Left renal pelvis (tissue), 4 donors: Measurements from ENCODE around the gene CDT1. TPM values are rescaled to one million over a fixed set of nuclear protein-coding genes. Genes with fewer than 3 reads are reported as not detected.

Experiments
- DNase-seq, 4 donors: peaks; one replicate each; pipeline ENCODE4 v3.0.0-alpha.2; 2013; ENCODE audit warnings: low read depth in 4 of 4, low spot score in 3 of 4
- polyA plus RNA-seq, 4 donors: library from polyadenylated mRNA; unstranded; fragments of 120-200 nt; gene quantifications; one replicate each; pipeline ENCODE4 v1.2.1, GENCODE V29; 2013; ENCODE audit not compliant: insufficient read length in 4 of 4

CDT1 gene
- polyA plus RNA-seq, 4 donors = 9.8 to 20.9 (median 12.0) TPM

- no peak for DNase-seq
Observed at GRCh38 chr16:88804173-88804551, 573 bp downstream of the CDT1 start.

DNA sequence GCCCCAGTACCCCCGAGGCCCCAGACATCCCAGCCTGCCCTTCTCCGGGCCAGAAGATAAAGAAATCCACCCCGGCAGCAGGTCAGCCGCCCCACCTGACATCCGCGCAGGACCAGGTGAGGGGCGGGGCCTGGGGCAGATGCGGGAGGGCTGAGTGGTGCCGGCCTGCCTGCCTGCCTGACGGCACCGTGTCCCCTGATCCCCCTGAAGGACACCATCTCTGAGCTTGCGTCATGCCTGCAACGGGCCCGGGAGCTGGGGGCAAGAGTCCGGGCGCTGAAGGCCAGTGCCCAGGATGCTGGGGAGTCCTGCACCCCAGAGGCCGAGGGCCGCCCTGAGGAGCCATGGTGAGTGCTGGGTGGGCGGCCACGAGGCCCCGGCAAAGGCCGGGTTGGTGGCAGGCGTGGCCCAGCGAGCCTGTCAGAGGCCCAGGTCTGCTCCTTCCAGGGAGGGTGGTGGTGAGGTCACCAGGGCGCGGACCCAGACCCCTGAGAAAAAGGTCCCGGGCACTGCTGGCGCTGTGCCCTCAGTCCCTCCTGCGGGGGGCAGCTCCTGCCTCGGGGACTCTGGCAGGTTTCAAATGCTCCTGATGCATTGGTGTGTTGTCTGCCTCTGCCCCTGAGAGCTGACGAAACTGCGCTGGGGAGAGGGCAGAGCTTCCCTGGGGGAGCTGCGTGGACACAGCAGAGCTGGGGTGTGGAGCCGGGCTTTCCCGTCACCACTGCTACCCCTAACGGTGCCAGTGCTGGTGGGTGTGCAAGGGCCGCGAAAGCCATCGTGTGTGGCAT is 1.2 kb downstream of the CDT1 start:
- no peak for DNase-seq

DNA sequence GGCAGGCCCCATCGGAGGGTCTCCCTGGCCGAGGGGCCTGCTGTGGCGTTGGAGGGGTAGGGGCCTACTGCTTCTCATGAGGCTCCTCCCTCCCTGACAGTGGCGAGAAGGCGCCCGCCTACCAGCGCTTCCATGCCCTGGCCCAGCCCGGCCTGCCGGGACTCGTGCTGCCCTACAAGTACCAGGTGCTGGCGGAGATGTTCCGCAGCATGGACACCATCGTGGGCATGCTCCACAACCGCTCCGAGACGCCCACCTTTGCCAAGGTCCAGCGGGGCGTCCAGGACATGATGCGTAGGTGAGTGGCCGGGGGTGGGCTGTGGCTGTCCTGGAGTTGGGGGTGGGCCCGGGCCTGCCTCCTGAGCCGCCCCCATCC is 1.7 kb downstream of the CDT1 start:
- DNase-seq = no peak

DNA sequence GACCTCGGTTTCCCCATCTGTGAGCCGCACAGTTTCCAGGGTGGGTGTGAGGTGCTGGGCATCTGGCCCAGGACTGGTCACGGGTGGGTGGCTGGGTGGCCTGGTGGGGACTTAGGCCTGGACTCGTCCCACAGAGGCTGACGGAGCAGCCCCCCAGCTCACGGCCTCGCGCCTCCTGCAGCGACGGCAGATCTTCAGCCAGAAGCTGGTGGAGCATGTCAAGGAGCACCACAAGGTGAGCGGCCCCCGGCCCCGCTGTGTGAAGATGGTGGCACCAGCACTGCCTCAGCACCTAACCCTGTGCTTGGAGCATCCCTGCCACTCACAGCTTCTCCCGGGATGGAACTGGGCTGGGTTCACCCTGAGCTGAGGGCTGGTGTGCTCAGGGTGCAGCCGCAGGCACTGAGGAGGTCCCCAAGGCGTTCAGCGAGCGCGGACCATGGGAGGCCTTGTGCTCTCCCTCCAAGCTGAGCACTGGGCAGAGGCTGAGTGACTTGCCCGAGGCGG is 2.4 kb downstream of the CDT1 start:
- no peak for DNase-seq

GRCh38 chr16:88806491-88807111 is 3.0 kb downstream of the CDT1 start:
- no peak for DNase-seq

GRCh38 chr16:88807142-88807625 is 3.6 kb downstream of the CDT1 start:
- DNase-seq = no peak

DNA sequence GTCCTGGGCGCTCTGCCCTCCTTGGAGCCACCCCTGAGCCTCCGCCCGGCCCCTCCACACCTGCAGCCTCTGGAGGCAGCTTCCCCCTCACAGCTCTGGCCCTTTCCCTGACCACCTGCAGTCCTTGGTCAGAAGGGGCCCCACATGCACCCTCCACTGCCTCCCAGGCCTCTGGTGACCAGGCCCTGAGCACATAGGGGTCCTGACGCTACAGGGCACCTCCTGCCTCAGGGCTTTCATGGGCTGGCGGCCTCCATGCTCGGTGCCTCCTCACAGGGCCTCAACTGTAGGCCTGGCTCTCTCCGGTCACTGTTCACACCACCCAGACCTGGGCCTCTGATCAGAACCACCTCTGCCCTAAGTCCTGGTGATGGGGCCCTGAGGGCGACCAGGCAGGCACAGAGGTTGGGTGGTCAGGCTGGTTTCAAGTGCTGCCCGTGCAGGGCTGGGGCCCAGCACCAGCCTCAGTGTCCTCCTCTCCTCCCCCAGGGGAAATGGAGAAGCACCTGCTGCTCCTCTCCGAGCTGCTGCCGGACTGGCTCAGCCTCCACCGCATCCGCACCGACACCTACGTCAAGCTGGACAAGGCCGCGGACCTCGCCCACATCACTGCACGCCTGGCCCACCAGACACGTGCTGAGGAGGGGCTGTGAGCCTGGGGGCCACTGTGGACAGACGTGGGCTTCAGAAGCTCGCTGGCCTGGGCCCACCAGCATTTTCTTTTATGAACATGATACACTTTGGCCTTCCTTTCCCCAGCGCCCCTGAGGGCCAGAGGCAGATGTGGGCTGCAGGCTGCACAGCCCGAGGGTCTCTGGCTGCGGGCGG is 4.3 kb downstream of the CDT1 start:
- DNase-seq = no peak

DNA sequence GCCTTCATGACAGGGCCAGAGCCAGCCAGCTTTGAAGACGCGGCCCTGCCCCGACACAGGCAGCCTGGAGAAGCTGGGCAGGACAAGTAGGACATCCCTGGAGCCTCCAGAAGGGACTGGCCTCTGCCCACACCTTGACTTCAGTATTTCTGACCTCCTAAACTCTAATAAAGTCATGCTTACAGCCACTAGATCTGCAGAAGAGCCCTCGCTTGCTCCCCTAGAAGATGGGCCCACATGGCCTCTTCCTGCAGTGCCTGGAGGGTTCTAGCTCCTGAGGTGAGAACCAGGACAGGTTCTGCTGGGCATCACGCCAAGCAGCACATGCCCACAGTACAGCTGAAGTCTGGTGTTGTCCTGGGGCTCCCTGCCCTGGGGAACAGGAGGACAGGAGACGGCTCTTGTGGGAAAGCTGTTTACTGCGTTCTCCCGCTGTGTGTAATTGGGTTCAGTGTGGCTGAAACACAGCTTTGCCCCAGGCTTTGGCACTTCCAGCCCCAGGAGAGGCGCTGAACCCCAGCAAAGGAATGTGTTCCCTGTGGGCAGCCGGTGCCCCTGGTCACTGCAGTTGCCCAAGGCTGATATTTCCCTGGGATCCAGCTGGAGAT is 5.6 kb downstream of the CDT1 start:
- no peak for DNase-seq

DNA sequence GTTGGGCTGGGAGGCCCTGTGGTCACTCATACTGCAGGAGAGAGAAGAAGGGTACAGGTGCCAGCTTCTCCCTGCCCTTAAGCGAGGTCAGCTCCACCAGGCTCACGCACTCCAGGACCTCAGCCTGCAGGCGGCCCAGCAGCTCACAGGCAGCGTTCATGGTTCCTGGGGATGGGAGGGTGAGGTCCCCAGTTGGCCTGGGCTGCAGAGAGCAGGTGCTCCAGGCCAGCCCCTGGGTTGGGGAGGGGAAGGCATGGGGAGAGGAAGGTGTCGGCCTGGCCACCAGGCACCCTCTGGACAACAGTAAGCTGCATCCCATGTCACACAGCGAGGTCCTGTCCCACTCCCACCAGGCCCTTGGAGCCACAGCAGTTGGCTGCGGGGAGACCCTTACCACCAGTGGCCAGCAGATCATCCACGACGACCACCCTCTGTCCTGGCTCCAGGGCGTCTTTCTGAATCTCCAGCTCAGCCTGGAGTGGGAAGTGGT is 6.1 kb downstream of the CDT1 start:
- DNase-seq = no peak

DNA sequence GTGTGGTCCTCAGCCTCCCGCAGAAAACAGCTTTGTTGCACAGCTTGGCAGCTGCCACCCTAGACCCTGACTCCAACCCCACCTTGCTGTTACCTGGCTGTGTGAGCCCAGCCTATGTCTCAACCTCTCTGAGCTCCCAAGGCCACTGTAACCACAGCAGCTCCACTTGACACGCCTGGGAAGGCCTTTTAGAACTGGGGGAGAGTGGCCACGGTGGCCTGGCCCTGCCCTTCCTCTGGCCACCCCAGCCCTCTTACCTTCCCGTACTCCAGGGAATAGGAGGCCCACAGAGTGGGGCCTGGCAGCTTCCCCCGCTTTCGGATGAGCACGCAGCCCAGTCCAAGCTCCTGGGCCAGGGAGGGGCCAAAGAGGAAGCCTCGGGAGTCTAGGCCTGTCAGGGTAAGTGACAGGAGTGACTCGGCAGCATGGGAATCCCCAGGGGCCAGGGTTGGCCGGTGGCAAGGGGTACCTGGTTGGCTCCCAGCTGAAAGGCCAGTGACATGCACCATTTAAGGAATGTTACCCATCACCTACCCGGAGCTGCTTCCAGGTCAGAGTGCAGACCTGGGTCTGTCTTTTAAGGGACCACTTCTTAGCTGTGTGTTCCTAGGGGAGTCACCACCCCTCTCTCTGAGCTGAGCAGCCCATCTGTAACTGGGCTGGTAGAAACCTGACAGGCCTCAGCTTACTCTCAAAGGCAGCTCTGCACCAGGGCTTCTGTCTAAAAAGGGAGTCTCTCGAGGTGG is 6.8 kb downstream of the CDT1 start:
- no peak for DNase-seq

DNA sequence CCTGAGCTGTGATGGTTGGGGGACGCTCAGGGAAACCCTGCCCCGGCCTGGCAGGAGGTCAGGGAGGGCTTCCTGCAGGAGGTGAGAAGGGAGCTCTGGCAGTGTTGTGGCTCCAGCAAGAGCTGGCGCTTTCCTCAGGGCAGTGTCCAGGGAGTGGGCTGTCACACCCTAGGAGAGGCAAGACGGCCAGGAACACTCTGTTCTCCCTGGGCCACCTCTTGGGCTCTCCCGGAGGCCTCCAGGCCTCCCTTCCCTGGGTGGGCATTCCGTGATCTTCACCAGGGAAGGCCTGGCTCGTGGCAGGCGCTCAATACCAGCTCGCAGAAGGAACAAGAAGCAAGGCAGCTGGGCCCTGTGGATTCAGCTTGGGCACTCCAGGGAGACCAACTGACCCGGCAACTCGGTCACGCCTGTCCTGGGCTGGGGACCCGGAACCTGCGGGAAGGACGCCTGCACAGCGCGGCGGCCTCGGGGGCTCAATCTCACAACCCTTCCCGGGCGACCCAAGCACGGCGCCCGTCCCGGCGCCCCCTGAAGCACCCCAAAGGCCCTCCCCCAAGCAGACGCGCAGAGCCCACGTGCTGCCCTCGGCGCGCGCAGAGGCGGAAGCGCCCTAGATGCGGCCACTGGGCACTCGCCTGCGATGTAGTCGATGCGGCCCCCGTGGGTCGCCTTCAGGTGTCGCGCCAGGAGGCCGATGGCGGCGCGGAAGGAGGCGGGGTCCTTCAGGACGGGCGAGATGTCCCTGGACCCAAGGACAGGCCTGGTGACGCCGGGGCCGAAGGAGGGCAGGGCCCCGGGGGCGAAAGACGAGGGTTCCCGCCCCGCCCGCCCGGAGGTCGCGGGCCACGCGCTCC is 7.6 kb downstream of the CDT1 start:
- DNase-seq = peak in 3 of 4 donors; percentile 59 to 69 (median 68)

DNA sequence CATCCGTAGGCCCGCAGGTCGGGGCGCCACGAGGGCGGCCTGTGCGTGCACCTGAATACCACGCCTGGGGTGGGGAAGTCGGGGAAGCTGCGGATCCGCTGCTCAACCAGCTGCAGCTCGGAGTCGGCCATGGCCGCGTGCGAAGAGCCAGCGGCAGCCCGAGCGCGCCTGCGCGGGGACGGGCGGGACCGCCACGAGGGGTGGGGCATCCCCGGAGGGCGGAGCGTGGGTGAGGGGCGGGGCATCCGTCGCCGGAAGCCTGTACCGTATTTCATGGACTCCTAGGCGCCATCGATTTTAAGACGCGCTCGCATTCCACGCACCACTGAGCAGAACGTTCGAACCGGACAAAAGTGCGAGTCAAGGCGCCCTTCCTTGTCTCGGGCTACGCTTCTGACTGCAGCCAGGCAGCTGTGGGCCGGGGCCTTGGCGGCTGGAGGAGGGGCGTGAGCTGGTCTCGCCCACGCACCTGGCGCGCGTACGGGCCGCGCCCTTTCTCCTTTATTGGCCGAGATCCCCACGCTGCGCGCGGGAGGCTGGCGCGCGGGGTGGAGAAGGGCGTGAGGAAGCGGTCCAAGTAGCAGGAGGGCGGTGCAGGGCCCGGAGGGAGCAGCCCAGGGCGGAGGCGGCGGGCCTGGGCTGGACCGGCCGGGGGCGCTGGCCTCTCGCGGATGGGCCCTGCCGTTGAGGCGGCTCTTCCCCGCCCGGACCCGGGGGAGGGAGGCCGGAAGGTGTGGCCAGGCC is 8.4 kb downstream of the CDT1 start, which contains the start of gene APRT:
Gene APRT (minus strand): TSS at position 160 of the 744 bp plus-strand sequence. CDS start 29 bp downstream, at position 131.
- peak; percentile 76 to 82 (median 80) for DNase-seq

GRCh38 chr16:88812513-88813268 is 9.1 kb downstream of the CDT1 start:
- DNase-seq = no peak

DNA sequence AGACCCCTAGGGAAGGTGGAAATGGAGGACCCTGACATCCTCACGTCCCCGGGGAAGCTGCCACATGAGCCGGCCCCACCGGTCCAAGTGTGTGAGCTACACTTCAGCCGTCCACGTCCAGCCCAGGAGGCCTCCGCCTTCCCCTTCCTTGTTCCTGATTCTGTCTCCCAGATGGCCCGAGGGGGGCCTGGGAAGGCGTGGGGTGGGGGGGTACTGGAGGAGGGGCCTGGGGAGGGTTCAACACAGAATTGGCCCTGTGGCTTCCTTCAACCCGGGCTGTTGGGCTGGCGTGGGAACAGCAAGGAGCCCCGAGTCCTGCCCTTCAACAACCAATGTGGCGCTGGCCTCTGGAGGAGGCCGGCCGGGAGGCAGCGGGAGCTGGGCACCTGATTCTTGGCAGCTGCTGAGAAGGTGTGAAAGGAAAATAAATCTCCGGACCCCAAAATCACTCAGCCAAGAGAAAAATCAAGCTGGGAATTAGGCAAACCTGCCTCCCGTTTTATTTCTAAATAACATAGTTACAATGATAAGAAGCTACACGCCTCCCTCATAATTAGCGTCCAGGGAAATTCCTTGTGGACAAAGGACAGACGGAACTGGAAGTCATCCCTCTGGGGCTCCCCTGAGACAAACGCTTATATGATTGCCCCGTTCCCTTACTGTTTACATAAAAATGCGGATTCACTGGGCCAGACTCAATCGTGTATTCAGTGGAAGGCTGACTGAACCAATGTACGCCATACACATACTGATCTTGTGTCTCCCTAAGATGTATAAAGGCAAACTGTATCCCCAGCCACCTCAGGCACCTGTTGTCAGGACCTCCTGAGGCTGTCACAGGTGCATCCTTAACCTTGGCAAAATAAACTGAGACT is 9.9 kb downstream of the CDT1 start:
- DNase-seq = no peak

- DNase-seq = no peak
Observed at GRCh38 chr16:88814144-88814502, 10.5 kb downstream of the CDT1 start.

DNA sequence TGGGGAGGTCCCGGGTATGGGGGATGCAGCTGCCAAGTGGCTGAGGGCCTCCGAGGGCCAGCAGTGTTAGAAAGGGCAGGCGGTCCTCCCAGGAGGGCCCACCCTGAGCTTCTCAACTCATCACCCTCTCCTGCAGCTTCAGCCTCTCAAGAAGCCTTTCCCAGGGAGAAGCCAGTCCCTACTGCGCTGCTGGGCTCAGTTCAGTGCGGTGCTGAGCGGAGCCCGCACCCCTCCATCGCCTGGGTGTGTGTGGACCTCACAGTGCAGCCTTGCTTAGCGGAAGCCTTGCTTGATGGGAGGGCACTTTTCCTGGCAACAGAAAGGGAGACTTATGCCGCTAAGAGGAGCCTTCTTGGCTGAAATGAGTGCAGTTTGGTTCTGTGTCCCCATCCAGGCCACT is 11.6 kb downstream of the CDT1 start:
- no peak for DNase-seq
